ENCODE measurements around the gene FXYD5. TPM values are rescaled to one million over a fixed set of nuclear protein-coding genes. Genes with fewer than 3 reads are reported as not detected.

FXYD5 gene
- total and polyA plus RNA-seq, 10 of the 15 experiments (the other 5 are each of a cell fraction or from before 2014, with no cell fraction given) = 30.0 to 159 (median 93.9) TPM

DNA sequence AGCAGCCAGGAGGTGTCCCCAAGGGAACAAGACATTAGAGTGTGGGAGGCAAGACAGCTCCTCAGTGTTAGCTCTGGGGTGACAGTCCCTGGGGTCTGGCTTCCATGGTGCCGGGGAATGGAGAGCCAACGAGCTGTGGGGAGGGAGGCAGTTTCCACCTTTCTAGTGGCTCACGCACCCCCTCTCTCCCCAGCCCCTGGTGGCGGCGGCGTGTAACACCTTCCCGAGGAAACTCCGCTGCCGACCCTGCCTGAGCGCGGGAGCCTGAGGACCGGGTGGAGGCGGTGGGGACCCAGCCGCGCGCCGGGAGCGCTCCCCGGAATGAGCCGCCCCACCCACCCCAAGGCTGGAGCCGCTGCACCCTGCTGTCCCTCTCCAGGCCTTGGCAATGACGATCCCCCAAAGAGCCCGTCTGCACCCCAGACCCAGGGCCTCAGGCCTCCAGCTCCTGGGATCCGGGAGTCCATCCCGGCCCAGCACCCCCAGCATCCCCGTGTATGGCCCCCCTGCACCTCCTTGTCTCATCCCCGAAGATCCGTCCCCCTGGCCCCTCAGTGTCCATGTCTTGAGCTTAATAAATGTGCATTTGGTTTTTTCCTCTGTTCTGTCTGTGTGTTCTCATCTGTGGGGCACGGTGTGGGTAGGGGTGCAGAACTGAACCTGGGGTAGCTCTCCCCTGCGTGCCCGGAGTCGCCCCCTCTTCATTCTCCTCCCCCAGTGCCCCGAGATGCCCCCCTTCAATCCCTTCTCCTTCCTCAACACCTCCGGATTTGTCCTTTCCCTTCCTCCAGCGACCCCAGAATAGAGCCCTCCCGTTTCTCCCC, 622 bp upstream of the FXYD5 start (continued):
- TF ChIP-seq, protein P1, sequence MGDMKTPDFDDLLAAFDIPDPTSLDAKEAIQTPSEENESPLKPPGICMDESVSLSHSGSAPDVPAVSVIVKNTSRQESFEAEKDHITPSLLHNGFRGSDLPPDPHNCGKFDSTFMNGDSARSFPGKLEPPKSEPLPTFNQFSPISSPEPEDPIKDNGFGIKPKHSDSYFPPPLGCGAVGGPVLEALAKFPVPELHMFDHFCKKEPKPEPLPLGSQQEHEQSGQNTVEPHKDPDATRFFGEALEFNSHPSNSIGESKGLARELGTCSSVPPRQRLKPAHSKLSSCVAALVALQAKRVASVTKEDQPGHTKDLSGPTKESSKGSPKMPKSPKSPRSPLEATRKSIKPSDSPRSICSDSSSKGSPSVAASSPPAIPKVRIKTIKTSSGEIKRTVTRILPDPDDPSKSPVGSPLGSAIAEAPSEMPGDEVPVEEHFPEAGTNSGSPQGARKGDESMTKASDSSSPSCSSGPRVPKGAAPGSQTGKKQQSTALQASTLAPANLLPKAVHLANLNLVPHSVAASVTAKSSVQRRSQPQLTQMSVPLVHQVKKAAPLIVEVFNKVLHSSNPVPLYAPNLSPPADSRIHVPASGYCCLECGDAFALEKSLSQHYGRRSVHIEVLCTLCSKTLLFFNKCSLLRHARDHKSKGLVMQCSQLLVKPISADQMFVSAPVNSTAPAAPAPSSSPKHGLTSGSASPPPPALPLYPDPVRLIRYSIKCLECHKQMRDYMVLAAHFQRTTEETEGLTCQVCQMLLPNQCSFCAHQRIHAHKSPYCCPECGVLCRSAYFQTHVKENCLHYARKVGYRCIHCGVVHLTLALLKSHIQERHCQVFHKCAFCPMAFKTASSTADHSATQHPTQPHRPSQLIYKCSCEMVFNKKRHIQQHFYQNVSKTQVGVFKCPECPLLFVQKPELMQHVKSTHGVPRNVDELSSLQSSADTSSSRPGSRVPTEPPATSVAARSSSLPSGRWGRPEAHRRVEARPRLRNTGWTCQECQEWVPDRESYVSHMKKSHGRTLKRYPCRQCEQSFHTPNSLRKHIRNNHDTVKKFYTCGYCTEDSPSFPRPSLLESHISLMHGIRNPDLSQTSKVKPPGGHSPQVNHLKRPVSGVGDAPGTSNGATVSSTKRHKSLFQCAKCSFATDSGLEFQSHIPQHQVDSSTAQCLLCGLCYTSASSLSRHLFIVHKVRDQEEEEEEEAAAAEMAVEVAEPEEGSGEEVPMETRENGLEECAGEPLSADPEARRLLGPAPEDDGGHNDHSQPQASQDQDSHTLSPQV (IDR thresholded peaks at IDR 0.05) = no peak
- TF ChIP-seq RCOR1 (conservative IDR thresholded peaks at IDR 0.05; ENCODE audit: low read depth, low read length) (no peak), GATAD2B (conservative IDR thresholded peaks at IDR 0.05; ENCODE audit: low read depth) (0 out of 2 replicates have a peak, but pooled peaks have one; percentile 36), IKZF1 (conservative IDR thresholded peaks at IDR 0.05) (peak; percentile 74), CBFB (IDR thresholded peaks at IDR 0.05; ENCODE audit: low read depth) (no peak), POLR2A (IDR thresholded peaks at IDR 0.05; ENCODE audit: low read depth, low read length) (no peak), HDAC2 (IDR thresholded peaks at IDR 0.05) (no peak), TCF12 (IDR thresholded peaks at IDR 0.05; ENCODE audit: low read depth, low read length) (no peak), SREBF2 (IDR thresholded peaks at IDR 0.05; ENCODE audit: low read length) (no peak), RAD21 (IDR thresholded peaks at IDR 0.05; ENCODE audit: insufficient read depth, low read depth, low read length) (0 out of 2 replicates have a peak, but pooled peaks have one; percentile 7), SMC3 (IDR thresholded peaks at IDR 0.05; ENCODE audit: borderline replicate concordance, low read length) (peak; percentile 37; the same call in 1 of the 2 replicates), SRF (IDR thresholded peaks at IDR 0.05; ENCODE audit: low read depth in 2 of 2, low read length in 2 of 2) (no peak), POLR2AphosphoS5 (IDR thresholded peaks at IDR 0.05; ENCODE audit: low read length) (no peak), ZBED1 (IDR thresholded peaks at IDR 0.05; ENCODE audit: borderline replicate concordance) (no peak), CHD4 (IDR thresholded peaks at IDR 0.05) (no peak), JUNB (IDR thresholded peaks at IDR 0.05) (no peak), LARP7 (IDR thresholded peaks at IDR 0.05) (no peak), BACH1 (IDR thresholded peaks at IDR 0.05; ENCODE audit: borderline replicate concordance) (no peak)
- TF ChIP-seq, protein P2, sequence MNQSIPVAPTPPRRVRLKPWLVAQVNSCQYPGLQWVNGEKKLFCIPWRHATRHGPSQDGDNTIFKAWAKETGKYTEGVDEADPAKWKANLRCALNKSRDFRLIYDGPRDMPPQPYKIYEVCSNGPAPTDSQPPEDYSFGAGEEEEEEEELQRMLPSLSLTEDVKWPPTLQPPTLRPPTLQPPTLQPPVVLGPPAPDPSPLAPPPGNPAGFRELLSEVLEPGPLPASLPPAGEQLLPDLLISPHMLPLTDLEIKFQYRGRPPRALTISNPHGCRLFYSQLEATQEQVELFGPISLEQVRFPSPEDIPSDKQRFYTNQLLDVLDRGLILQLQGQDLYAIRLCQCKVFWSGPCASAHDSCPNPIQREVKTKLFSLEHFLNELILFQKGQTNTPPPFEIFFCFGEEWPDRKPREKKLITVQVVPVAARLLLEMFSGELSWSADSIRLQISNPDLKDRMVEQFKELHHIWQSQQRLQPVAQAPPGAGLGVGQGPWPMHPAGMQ (IDR thresholded peaks at IDR 0.05; ENCODE audit: borderline replicate concordance) = no peak
- TF ChIP-seq, protein P3, sequence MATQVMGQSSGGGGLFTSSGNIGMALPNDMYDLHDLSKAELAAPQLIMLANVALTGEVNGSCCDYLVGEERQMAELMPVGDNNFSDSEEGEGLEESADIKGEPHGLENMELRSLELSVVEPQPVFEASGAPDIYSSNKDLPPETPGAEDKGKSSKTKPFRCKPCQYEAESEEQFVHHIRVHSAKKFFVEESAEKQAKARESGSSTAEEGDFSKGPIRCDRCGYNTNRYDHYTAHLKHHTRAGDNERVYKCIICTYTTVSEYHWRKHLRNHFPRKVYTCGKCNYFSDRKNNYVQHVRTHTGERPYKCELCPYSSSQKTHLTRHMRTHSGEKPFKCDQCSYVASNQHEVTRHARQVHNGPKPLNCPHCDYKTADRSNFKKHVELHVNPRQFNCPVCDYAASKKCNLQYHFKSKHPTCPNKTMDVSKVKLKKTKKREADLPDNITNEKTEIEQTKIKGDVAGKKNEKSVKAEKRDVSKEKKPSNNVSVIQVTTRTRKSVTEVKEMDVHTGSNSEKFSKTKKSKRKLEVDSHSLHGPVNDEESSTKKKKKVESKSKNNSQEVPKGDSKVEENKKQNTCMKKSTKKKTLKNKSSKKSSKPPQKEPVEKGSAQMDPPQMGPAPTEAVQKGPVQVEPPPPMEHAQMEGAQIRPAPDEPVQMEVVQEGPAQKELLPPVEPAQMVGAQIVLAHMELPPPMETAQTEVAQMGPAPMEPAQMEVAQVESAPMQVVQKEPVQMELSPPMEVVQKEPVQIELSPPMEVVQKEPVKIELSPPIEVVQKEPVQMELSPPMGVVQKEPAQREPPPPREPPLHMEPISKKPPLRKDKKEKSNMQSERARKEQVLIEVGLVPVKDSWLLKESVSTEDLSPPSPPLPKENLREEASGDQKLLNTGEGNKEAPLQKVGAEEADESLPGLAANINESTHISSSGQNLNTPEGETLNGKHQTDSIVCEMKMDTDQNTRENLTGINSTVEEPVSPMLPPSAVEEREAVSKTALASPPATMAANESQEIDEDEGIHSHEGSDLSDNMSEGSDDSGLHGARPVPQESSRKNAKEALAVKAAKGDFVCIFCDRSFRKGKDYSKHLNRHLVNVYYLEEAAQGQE (IDR thresholded peaks at IDR 0.05; ENCODE audit: low read depth, low read length) = no peak
- TF ChIP-seq, protein P4, sequence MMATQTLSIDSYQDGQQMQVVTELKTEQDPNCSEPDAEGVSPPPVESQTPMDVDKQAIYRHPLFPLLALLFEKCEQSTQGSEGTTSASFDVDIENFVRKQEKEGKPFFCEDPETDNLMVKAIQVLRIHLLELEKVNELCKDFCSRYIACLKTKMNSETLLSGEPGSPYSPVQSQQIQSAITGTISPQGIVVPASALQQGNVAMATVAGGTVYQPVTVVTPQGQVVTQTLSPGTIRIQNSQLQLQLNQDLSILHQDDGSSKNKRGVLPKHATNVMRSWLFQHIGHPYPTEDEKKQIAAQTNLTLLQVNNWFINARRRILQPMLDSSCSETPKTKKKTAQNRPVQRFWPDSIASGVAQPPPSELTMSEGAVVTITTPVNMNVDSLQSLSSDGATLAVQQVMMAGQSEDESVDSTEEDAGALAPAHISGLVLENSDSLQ (IDR thresholded peaks at IDR 0.05) = no peak
- TF ChIP-seq, protein P5, sequence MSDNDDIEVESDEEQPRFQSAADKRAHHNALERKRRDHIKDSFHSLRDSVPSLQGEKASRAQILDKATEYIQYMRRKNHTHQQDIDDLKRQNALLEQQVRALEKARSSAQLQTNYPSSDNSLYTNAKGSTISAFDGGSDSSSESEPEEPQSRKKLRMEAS (IDR thresholded peaks at IDR 0.05; ENCODE audit: low read depth, low read length) = 0 out of 2 replicates have a peak, but pooled peaks have one; percentile 29

Measured in GM12878 (cell line).